GM18507 (cell line): ENCODE data around the gene PPFIBP2.
"Not testable (repeated sequence)": the region's sequence is repeated elsewhere in the genome, so short reads cannot be mapped to it uniquely, and the experiment has no call there.

ENCODE experiments used
- DNase-seq: peaks from one replicate; pipeline ENCODE4 v3.0.0; 2011; ENCODE audit warnings: low read depth; ENCODE audit not compliant: insufficient read length; ENCODE audit errors: extremely low spot score
- FAIRE-seq: peaks from 2 replicates; lab custom pipeline; 2011; peaks lifted over from hg19 to GRCh38; lab: Jason Lieb, UNC

The PPFIBP2 gene

GRCh38 chr11:7495882-7496551 is 17.8 kb upstream of the PPFIBP2 start:
- FAIRE-seq (peak; percentile 94), DNase-seq (peak; percentile 30)

GRCh38 chr11:7498193-7498592 is 15.6 kb upstream of the PPFIBP2 start:
- FAIRE-seq, result no peak

GRCh38 chr11:7499081-7499480 is 14.7 kb upstream of the PPFIBP2 start:
- DNase-seq, result no peak
- no peak for FAIRE-seq

More at GRCh38 chr11:7498193-7498592, 15.6 kb upstream of the PPFIBP2 start:
- no peak for DNase-seq

GRCh38 chr11:7500251-7500650 is 13.5 kb upstream of the PPFIBP2 start:
- FAIRE-seq (no peak), DNase-seq (no peak)

GRCh38 chr11:7501251-7501650 is 12.5 kb upstream of the PPFIBP2 start:
- no peak for FAIRE-seq
- DNase-seq, result no peak

- DNase-seq, result no peak
- peak; percentile 12 for FAIRE-seq
Measured at GRCh38 chr11:7501894-7502293, 11.9 kb upstream of the PPFIBP2 start.

- no peak for DNase-seq
- FAIRE-seq, result no peak
Measured at GRCh38 chr11:7506243-7506642, 7.6 kb upstream of the PPFIBP2 start.

GRCh38 chr11:7508087-7508486 is 5.7 kb upstream of the PPFIBP2 start:
- DNase-seq, result no peak
- no peak for FAIRE-seq

- DNase-seq (no peak), FAIRE-seq (no peak)
Measured at GRCh38 chr11:7509966-7510365, 3.8 kb upstream of the PPFIBP2 start.

GRCh38 chr11:7511401-7511800 is 2.4 kb upstream of the PPFIBP2 start:
- FAIRE-seq, result no peak
- DNase-seq, result no peak

- DNase-seq (peak; percentile 61), FAIRE-seq (peak; percentile 99)
Measured at GRCh38 chr11:7512525-7513233, 1.1 kb upstream of the PPFIBP2 start.

DNA sequence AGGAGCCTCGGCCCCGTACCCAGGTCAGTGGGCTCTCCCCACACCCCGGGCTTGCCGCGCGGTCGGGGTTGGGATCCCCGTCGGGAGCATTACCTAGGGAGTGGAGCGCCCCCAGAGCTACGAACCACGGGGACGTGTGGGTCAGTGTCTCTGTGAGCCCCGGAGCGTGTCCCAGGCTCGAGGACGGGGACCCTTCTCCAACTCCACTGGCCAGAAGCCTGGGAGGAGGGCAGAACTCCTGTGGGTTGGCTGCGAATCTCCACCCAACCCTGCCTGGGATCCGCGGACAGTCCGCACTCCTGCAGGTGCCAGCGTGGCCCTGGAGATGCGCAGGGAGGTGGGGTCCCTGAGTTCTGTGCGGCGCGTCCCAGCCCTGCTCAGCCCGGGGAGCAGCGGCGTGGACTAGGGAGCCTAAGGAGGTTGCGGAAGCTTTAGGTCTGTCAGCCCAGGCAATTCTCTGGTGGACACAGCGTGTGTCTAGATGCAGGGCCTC is 346 bp downstream of the PPFIBP2 start:
- FAIRE-seq, result no peak
- DNase-seq, result no peak

DNA sequence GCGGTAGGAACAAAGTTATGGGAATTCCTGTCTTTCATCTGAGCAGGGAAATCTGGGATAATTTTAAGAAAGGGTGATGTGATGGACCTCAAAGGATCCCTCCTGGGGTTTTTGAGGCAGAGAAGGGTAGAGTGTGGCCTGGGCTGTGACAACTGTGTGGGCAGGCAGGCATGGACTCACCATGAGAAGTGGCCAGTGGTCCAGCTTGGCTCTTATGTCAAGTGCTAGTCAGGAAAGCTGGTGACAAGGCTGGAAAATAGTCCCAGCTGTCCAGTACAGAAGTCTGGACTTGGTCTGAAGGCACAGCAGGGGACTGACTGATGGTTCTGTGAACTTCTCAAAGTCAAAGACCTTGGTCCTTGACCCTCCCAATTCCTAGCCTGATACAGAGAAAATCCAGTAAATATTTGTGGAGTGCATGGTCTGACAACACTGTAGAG is 1.7 kb downstream of the PPFIBP2 start:
- DNase-seq (no peak), FAIRE-seq (no peak)

DNA sequence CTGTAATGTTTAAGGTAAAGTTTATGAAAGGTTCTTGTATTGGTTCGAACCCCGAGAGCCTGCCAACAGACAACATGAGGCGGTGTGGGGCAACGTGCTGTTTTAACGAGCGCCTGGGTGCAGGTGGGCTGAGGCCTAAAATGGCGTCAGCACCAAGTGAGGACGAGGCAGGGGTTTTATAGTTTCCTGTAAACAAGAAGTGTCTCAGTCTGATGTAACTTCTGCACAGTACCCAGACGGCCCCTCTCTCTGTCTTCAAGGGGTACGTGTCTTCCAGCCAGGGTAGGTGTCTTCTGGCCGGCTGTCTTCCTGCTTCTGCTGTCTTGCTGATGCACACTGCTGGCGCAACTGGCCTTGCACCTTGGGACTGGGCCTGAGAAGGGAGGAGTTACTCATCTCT is 2.7 kb downstream of the PPFIBP2 start:
- FAIRE-seq (no peak), DNase-seq (no peak)

GRCh38 chr11:7517743-7518142 is 3.9 kb downstream of the PPFIBP2 start:
- not testable (repeated sequence) for DNase-seq, FAIRE-seq

DNA sequence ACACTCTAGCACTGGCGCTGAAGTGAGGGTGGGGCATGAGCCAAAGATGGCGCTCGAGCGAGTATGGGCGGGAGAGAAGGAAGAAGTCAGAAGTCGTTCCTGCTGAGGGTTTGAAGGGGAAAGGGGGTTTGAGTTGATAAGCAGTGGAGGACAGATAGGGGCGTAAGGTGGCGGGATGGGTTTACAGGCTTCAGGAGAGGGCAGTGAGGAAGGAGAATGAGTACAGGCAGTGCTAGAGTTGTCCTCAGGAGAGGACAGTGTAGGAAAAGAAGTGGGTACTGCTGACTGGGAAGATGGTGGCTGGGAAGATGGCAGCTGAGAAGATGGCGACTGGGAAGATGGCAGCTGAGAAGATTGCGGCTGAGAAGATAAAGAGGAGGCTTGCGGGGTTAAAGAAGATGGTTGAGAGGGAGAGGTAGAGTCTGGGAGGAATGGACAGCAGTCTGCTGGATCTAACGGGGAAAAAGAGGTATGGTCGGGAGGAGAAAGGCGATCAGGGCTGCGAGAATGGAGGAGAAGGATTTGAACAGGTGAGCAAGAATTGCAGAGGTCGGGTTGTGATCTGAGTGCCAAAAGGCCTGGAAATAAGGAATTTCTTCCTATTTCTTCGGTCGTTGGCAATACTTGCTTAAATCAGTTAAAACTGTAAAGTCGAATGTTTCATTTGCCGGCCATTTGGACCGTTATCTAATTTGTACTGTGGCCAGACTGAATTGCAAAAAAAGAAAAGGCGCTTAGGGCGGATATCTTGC is 5.2 kb downstream of the PPFIBP2 start:
- DNase-seq, result no peak
- no peak for FAIRE-seq

GRCh38 chr11:7520011-7520942 is 6.5 kb downstream of the PPFIBP2 start:
- DNase-seq (no peak), FAIRE-seq (peak; percentile 93)

- FAIRE-seq, result peak; percentile 89
- DNase-seq, result no peak
Measured at GRCh38 chr11:7520981-7521487, 7.2 kb downstream of the PPFIBP2 start.

GRCh38 chr11:7522121-7522520 is 8.3 kb downstream of the PPFIBP2 start:
- DNase-seq (no peak), FAIRE-seq (no peak)
